ENCODE results near the gene FOXK2.
"Not testable (repeated sequence)": the region's sequence is repeated elsewhere in the genome, so short reads cannot be mapped to it uniquely, and the experiment has no call there.

The FOXK2 gene

GRCh38 chr17:82574041-82574440 is 54.5 kb downstream of the FOXK2 start:
- no peak overlapping the region for H2BK120ac ChIP-seq (ENCODE audit: low read depth, low read length)
- no peak overlapping the region for H2AFZ ChIP-seq (ENCODE audit: low read length)
- peaks cover 34 to 93% of the 10 kb centered on the region in 2 donors for H3K36me3 ChIP-seq (replicated peaks in 1 of 2; ENCODE audit: control insufficient read depth in 2 of 2, insufficient read depth in 2 of 2, low read length in 2 of 2)
- peak overlapping the region; percentile 89 for H4K8ac ChIP-seq (ENCODE audit: low read depth, low read length)
- no CpG with 5 or more reads among the region's 11 CpGs for WGBS, 2 donors (ENCODE audit: extremely low coverage in 2 of 2, insufficient read length in 2 of 2, insufficient replicate concordance in 1 of 2)
- H2BK5ac ChIP-seq (ENCODE audit: low read length) = no peak overlapping the region
- no peak overlapping the region for H3K27ac ChIP-seq (replicated peaks; ENCODE audit: low read length)
- H3K14ac ChIP-seq (ENCODE audit: low read length) = no peak overlapping the region
- H3K9ac ChIP-seq (ENCODE audit: low read depth, low read length, poor library complexity) = no peak overlapping the region
- H3K27me3 ChIP-seq (ENCODE audit: control insufficient read depth in 3 of 3, insufficient read depth in 3 of 3, low read depth in 1 of 3, low read length in 3 of 3) = no peaks in the 10 kb centered on the region
- no peak overlapping the region for H2BK12ac ChIP-seq (ENCODE audit: low read length)
- H3K9me3 ChIP-seq (replicated peaks in 1 of 2; ENCODE audit: control insufficient read depth in 2 of 2, insufficient read depth in 1 of 2, low read depth in 1 of 2, low read length in 2 of 2) = no peaks in the 10 kb centered on the region
- H2AK5ac ChIP-seq (ENCODE audit: low read depth, low read length) = no peak overlapping the region
- no peak overlapping the region for H3K18ac ChIP-seq (ENCODE audit: low read length)
- no peak overlapping the region for H2BK15ac ChIP-seq (ENCODE audit: low read length)
- no peak for DNase-seq (ENCODE audit: low spot score)
- peaks cover 4% of the 10 kb centered on the region for H3K79me1 ChIP-seq (ENCODE audit: low read depth, low read length)
- no peak overlapping the region for H3K4me3 ChIP-seq (ENCODE audit: low read length in 2 of 2)
- H4K91ac ChIP-seq (ENCODE audit: low read depth, low read length, poor library complexity) = no peak overlapping the region
- no peak overlapping the region for H3K23ac ChIP-seq (ENCODE audit: low read depth, low read length, poor library complexity)
- no peak overlapping the region for H3K4me2 ChIP-seq (ENCODE audit: insufficient read depth, low read length, poor library complexity, severe bottlenecking)
- H3K4me1 ChIP-seq (ENCODE audit: control insufficient read depth in 2 of 2, insufficient read depth in 1 of 2, low read depth in 1 of 2, low read length in 2 of 2) = no peaks in the 10 kb centered on the region
- H3K4ac ChIP-seq (ENCODE audit: low read length) = no peak overlapping the region

GRCh38 chr17:82575581-82576221 is 56.2 kb downstream of the FOXK2 start:
- not testable (repeated sequence) for H3K27me3 ChIP-seq (ENCODE audit: control insufficient read depth in 3 of 3, insufficient read depth in 3 of 3, low read depth in 1 of 3, low read length in 3 of 3); H3K4me1 ChIP-seq (ENCODE audit: control insufficient read depth in 2 of 2, insufficient read depth in 1 of 2, low read depth in 1 of 2, low read length in 2 of 2); H4K8ac ChIP-seq (ENCODE audit: low read depth, low read length); H3K9ac ChIP-seq (ENCODE audit: low read depth, low read length, poor library complexity); H3K14ac ChIP-seq (ENCODE audit: low read length); H2BK5ac ChIP-seq (ENCODE audit: low read length); H2BK12ac ChIP-seq (ENCODE audit: low read length); H2AK5ac ChIP-seq (ENCODE audit: low read depth, low read length); H3K9me3 ChIP-seq (replicated peaks in 1 of 2; ENCODE audit: control insufficient read depth in 2 of 2, insufficient read depth in 1 of 2, low read depth in 1 of 2, low read length in 2 of 2); H2BK120ac ChIP-seq (ENCODE audit: low read depth, low read length); H2AFZ ChIP-seq (ENCODE audit: low read length); H3K18ac ChIP-seq (ENCODE audit: low read length); H2BK15ac ChIP-seq (ENCODE audit: low read length); H4K91ac ChIP-seq (ENCODE audit: low read depth, low read length, poor library complexity); H3K4me2 ChIP-seq (ENCODE audit: insufficient read depth, low read length, poor library complexity, severe bottlenecking); H3K27ac ChIP-seq (replicated peaks; ENCODE audit: low read length); H3K79me1 ChIP-seq (ENCODE audit: low read depth, low read length); H3K4me3 ChIP-seq (ENCODE audit: low read length in 2 of 2); H3K23ac ChIP-seq (ENCODE audit: low read depth, low read length, poor library complexity); H3K4ac ChIP-seq (ENCODE audit: low read length); DNase-seq (ENCODE audit: low spot score)
- no CpG with 5 or more reads among the region's 52 CpGs for WGBS, 2 donors (ENCODE audit: extremely low coverage in 2 of 2, insufficient read length in 2 of 2, insufficient replicate concordance in 1 of 2)
- H3K36me3 ChIP-seq (replicated peaks in 1 of 2; ENCODE audit: control insufficient read depth in 2 of 2, insufficient read depth in 2 of 2, low read length in 2 of 2) = peaks cover 28 to 85% of the 10 kb centered on the region in 2 donors

- Histone ChIP-seq H2BK15ac (ENCODE audit: low read length) (no peak overlapping the region), H3K4ac (ENCODE audit: low read length) (no peak overlapping the region), H3K9me3 (replicated peaks in 1 of 2; ENCODE audit: control insufficient read depth in 2 of 2, insufficient read depth in 1 of 2, low read depth in 1 of 2, low read length in 2 of 2) (no peaks in the 10 kb centered on the region), H3K9ac (ENCODE audit: low read depth, low read length, poor library complexity) (no peak overlapping the region), H3K36me3 (replicated peaks in 1 of 2; ENCODE audit: control insufficient read depth in 2 of 2, insufficient read depth in 2 of 2, low read length in 2 of 2) (peaks cover 23 to 75% of the 10 kb centered on the region in 2 donors), H3K27me3 (ENCODE audit: control insufficient read depth in 3 of 3, insufficient read depth in 3 of 3, low read depth in 1 of 3, low read length in 3 of 3) (no peaks in the 10 kb centered on the region), H2AK5ac (ENCODE audit: low read depth, low read length) (no peak overlapping the region), H3K4me2 (ENCODE audit: insufficient read depth, low read length, poor library complexity, severe bottlenecking) (no peak overlapping the region), H2AFZ (ENCODE audit: low read length) (no peak overlapping the region), H2BK12ac (ENCODE audit: low read length) (no peak overlapping the region), H3K27ac (replicated peaks; ENCODE audit: low read length) (no peak overlapping the region), H3K4me3 (ENCODE audit: low read length in 2 of 2) (no peak overlapping the region), H2BK120ac (ENCODE audit: low read depth, low read length) (no peak overlapping the region), H3K18ac (ENCODE audit: low read length) (no peak overlapping the region), H3K4me1 (ENCODE audit: control insufficient read depth in 2 of 2, insufficient read depth in 1 of 2, low read depth in 1 of 2, low read length in 2 of 2) (no peaks in the 10 kb centered on the region), H3K23ac (ENCODE audit: low read depth, low read length, poor library complexity) (no peak overlapping the region), H3K79me1 (ENCODE audit: low read depth, low read length) (peaks cover 4% of the 10 kb centered on the region), H4K8ac (ENCODE audit: low read depth, low read length) (no peak overlapping the region), H3K14ac (ENCODE audit: low read length) (no peak overlapping the region), H2BK5ac (ENCODE audit: low read length) (no peak overlapping the region), H4K91ac (ENCODE audit: low read depth, low read length, poor library complexity) (no peak overlapping the region)
- DNase-seq (ENCODE audit: low spot score) = no peak
- no CpG with 5 or more reads among the region's 18 CpGs for WGBS, 2 donors (ENCODE audit: extremely low coverage in 2 of 2, insufficient read length in 2 of 2, insufficient replicate concordance in 1 of 2)
Measured at GRCh38 chr17:82577300-82577699, 57.8 kb downstream of the FOXK2 start.

GRCh38 chr17:82579969-82580368 is 60.4 kb downstream of the FOXK2 start:
- H3K18ac ChIP-seq (ENCODE audit: low read length); H2BK120ac ChIP-seq (ENCODE audit: low read depth, low read length); H2AFZ ChIP-seq (ENCODE audit: low read length); H2BK12ac ChIP-seq (ENCODE audit: low read length); H3K4me1 ChIP-seq (ENCODE audit: control insufficient read depth in 2 of 2, insufficient read depth in 1 of 2, low read depth in 1 of 2, low read length in 2 of 2); H3K4me2 ChIP-seq (ENCODE audit: insufficient read depth, low read length, poor library complexity, severe bottlenecking); H3K27me3 ChIP-seq (ENCODE audit: control insufficient read depth in 3 of 3, insufficient read depth in 3 of 3, low read depth in 1 of 3, low read length in 3 of 3); DNase-seq (ENCODE audit: low spot score); H3K14ac ChIP-seq (ENCODE audit: low read length); H3K4me3 ChIP-seq (ENCODE audit: low read length in 2 of 2); H3K9ac ChIP-seq (ENCODE audit: low read depth, low read length, poor library complexity); H4K91ac ChIP-seq (ENCODE audit: low read depth, low read length, poor library complexity); H2AK5ac ChIP-seq (ENCODE audit: low read depth, low read length); H3K9me3 ChIP-seq (replicated peaks in 1 of 2; ENCODE audit: control insufficient read depth in 2 of 2, insufficient read depth in 1 of 2, low read depth in 1 of 2, low read length in 2 of 2); H2BK15ac ChIP-seq (ENCODE audit: low read length); H3K23ac ChIP-seq (ENCODE audit: low read depth, low read length, poor library complexity); H3K4ac ChIP-seq (ENCODE audit: low read length); H2BK5ac ChIP-seq (ENCODE audit: low read length); H3K79me1 ChIP-seq (ENCODE audit: low read depth, low read length); H3K27ac ChIP-seq (replicated peaks; ENCODE audit: low read length); H4K8ac ChIP-seq (ENCODE audit: low read depth, low read length): not testable (repeated sequence)
- no CpG with 5 or more reads among the region's 4 CpGs for WGBS, 2 donors (ENCODE audit: extremely low coverage in 2 of 2, insufficient read length in 2 of 2, insufficient replicate concordance in 1 of 2)
- peaks cover 30 to 74% of the 10 kb centered on the region in 2 donors for H3K36me3 ChIP-seq (replicated peaks in 1 of 2; ENCODE audit: control insufficient read depth in 2 of 2, insufficient read depth in 2 of 2, low read length in 2 of 2)

All from neuronal stem cell (in vitro differentiated cells).